ENCODE data around the gene PLA2R1.

PLA2R1 gene

GRCh38 chr2:159894145-159894838 lies 168.1 kb downstream of the PLA2R1 start:
- DNase-seq (ENCODE audit: low spot score), result no peak

GRCh38 chr2:159892990-159893810 lies 169.2 kb downstream of the PLA2R1 start:
- DNase-seq (ENCODE audit: low spot score), result no peak

- peak; percentile 64 for DNase-seq (ENCODE audit: low spot score)
Observed at GRCh38 chr2:159891917-159892730, 170.3 kb downstream of the PLA2R1 start.

- no peak for DNase-seq (ENCODE audit: low spot score)
Observed at GRCh38 chr2:159891267-159891588, 171.2 kb downstream of the PLA2R1 start.

- DNase-seq (ENCODE audit: low spot score), result no peak
Observed at GRCh38 chr2:159890551-159891266, 171.7 kb downstream of the PLA2R1 start.

GRCh38 chr2:159882130-159882745 lies 180.2 kb downstream of the PLA2R1 start:
- no peak for DNase-seq (ENCODE audit: low spot score)

Measured in AG08395 (cell line).